ENCODE results near the gene ZNF487. TPM values are rescaled to one million over a fixed set of nuclear protein-coding genes. Genes with fewer than 3 reads are reported as not detected.

ZNF487 gene
- total RNA-seq, 2 donors from 2014 or later, result 8.6 to 19.6 TPM

- Histone ChIP-seq H3K9me3 (no peaks in the 10 kb centered on the region), H3K4me3 (peak within 1 kb of the TSS; percentile 85), H3K4me1 (ENCODE audit: control insufficient read depth in 1 of 2, low read depth in 2 of 2) (peaks cover 22 to 37% of the 10 kb centered on the region in 2 donors), H3K36me3 (no peaks in the 10 kb centered on the region), H3K27me3 (replicated peaks; ENCODE audit: insufficient read depth) (no peaks in the 10 kb centered on the region), H3K27ac (peak within 1 kb of the TSS; percentile 97 to 99)
- TF ChIP-seq CTCF (IDR thresholded peaks at IDR 0.05), result no peak
- DNase-seq (ENCODE audit: low spot score), result peak; percentile 72
- peak; percentile 80 for ATAC-seq (ENCODE audit: insufficient number of reproducible peaks, low FRiP score, low read depth)
These were observed 28.1 kb upstream of the ZNF487 start, which contains the start of gene HNRNPF for GRCh38 chr10:43408710-43409384. TSS of gene HNRNPF (minus strand) at chr10:43409186. CDS start at chr10:43387884, 21,302 bp downstream.

GRCh38 chr10:43409385-43410109, 27.4 kb upstream of the ZNF487 start:
- no peak for TF ChIP-seq CTCF (IDR thresholded peaks at IDR 0.05)
- DNase-seq (ENCODE audit: low spot score) (no peak), ATAC-seq (ENCODE audit: insufficient number of reproducible peaks, low FRiP score, low read depth) (peak; percentile 4)
- Histone ChIP-seq H3K4me3 (peak overlapping the region; percentile 85), H3K9me3 (no peaks in the 10 kb centered on the region), H3K27ac (peak overlapping the region; percentile 97 to 99), H3K4me1 (ENCODE audit: control insufficient read depth in 1 of 2, low read depth in 2 of 2) (peaks cover 19 to 30% of the 10 kb centered on the region in 2 donors), H3K36me3 (no peaks in the 10 kb centered on the region), H3K27me3 (replicated peaks; ENCODE audit: insufficient read depth) (no peaks in the 10 kb centered on the region)

DNA sequence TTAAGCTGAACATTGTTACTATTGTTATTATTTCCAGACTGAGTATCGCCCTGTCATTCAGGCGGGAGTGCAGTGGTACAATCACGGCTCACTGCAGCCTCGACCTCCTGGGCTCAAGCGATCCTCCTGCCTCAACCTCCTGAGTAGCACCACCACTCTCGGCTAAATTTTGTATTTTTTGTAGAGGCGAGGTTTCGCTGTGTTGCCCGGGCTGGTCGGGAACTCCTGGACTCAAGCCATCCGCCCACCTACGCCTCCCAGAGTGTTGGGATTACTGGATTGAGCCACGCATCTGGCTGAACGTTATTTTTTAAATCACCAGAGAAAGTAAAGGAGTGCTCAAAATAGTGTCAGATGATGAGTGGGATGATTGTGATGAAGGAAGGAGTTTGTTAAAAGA, 26.6 kb upstream of the ZNF487 start:
- DNase-seq (ENCODE audit: low spot score), result no peak
- H3K27ac ChIP-seq, result no peak overlapping the region

DNA sequence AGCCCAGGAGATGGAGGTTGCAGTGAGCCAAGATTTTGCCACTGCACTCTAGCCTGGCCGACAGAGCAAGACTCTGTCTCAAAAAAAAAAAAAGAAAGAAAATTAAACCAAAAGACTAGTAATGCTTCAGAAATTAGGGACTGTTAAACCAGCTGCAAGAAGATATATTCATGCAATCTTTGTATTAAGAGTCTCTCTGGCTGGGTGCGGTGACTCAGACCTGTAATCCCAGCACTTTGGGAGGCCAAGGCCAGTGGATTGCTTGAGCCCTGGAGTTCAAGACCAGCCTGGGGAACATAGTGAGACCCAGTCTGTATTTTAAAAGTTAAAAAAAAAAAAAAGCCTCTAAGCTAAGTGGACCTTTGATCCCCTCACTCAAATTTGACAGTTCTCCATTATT, 25.4 kb upstream of the ZNF487 start:
- Histone ChIP-seq H3K27ac (no peak overlapping the region), H3K36me3 (no peaks in the 10 kb centered on the region), H3K4me1 (ENCODE audit: control insufficient read depth in 1 of 2, low read depth in 2 of 2) (peaks cover 1 to 10% of the 10 kb centered on the region in 2 donors), H3K9me3 (no peaks in the 10 kb centered on the region), H3K4me3 (no peak overlapping the region), H3K27me3 (replicated peaks; ENCODE audit: insufficient read depth) (no peaks in the 10 kb centered on the region)
- ATAC-seq (ENCODE audit: insufficient number of reproducible peaks, low FRiP score, low read depth), result no peak
- no peak for TF ChIP-seq CTCF (IDR thresholded peaks at IDR 0.05)
- no peak for DNase-seq (ENCODE audit: low spot score)

More for the DNA sequence above, 26.6 kb upstream of the ZNF487 start:
- TF ChIP-seq CTCF (IDR thresholded peaks at IDR 0.05), result no peak
- Histone ChIP-seq H3K4me1 (ENCODE audit: control insufficient read depth in 1 of 2, low read depth in 2 of 2) (peaks cover 13 to 22% of the 10 kb centered on the region in 2 donors), H3K27me3 (replicated peaks; ENCODE audit: insufficient read depth) (no peaks in the 10 kb centered on the region), H3K9me3 (no peaks in the 10 kb centered on the region), H3K4me3 (peak overlapping the region; percentile 85), H3K36me3 (no peaks in the 10 kb centered on the region)
- ATAC-seq (ENCODE audit: insufficient number of reproducible peaks, low FRiP score, low read depth), result no peak

DNA sequence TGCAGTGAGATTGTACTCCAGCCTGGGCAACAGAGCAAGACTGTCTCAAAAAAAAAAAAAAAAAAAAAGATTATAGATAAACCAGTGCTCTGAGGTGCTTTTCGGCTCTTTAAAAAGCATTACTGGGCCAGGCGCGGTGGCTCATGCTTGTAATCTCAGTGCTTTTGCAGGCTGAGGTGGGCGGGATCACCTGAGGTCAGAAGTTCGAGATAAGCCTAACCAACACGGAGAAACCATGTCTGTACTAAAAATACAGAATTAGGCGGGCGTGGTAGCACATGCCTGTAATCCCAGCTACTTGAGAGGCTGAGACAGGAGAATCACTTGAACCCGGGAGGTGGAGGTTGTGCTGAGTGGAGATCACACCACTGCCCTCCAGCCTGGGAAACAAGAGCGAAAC, 21.4 kb upstream of the ZNF487 start:
- ATAC-seq (ENCODE audit: insufficient number of reproducible peaks, low FRiP score, low read depth) (no peak), DNase-seq (ENCODE audit: low spot score) (no peak)
- Histone ChIP-seq H3K36me3 (no peaks in the 10 kb centered on the region), H3K27me3 (replicated peaks; ENCODE audit: insufficient read depth) (no peaks in the 10 kb centered on the region), H3K4me1 (ENCODE audit: control insufficient read depth in 1 of 2, low read depth in 2 of 2) (peaks cover 4 to 6% of the 10 kb centered on the region in 2 donors), H3K4me3 (no peak overlapping the region), H3K27ac (no peak overlapping the region), H3K9me3 (no peaks in the 10 kb centered on the region)
- no peak for TF ChIP-seq CTCF (IDR thresholded peaks at IDR 0.05)
